HCT116 (cell line): ENCODE data around the gene SGMS1. TPM values are rescaled to one million over a fixed set of nuclear protein-coding genes. Genes with fewer than 3 reads are reported as not detected.
A peak's percentile ranks its signal among the peaks of the same experiment; 100 is the strongest.

Experiments
- ATAC-seq: fragments of 200-7000 bp; cut with Tn5 transposase; 2 replicates; pipeline ENCODE4 v1.9.1; 2020; ENCODE audit warnings: mild to moderate bottlenecking, moderate library complexity
- BruUV-seq: library from RNA; stranded (reverse); fragments of 400-500 nt; replicated peaks from 2 replicates; lab custom pipeline; 2021; lab: Mats Ljungman, UMichigan
- CTCF ChIA-PET: fragments of 300-600 bp; sonication (Branson Sonifier 250); formaldehyde crosslinking; loops from one replicate; lab custom pipeline; 2021; ENCODE audit warnings: antibody characterized with exemption; lab: Charles Lee
- POLR2A ChIA-PET: fragments of 300-600, 350-600 bp; sonication (Branson Sonifier 250); formaldehyde crosslinking; loops from one replicate; lab custom pipeline; 2021; ENCODE audit warnings: antibody characterized with exemption; lab: Charles Lee
- RAD21 ChIA-PET, 2 experiments: fragments of 300-600 bp; sonication (Branson Sonifier 250); formaldehyde crosslinking; loops; one replicate each; lab custom pipeline; 2023; ENCODE audit warnings: low total read pairs in 2 of 2; ENCODE audit not compliant: uncharacterized antibody in 2 of 2, unreplicated experiment in 2 of 2, low non-redundant PET in 1 of 2; lab: Charles Lee
- DNase-seq: peaks from one replicate; pipeline ENCODE4 v3.0.0-alpha.2; 2010; ENCODE audit warnings: low read depth, low spot score
- H2AFZ ChIP-seq: fragments of 200-600 bp; shearing (Covaris generic), sonication (generic); 2 replicates; pipeline ENCODE4 v1.6.1; 2017; ENCODE audit warnings: low read depth, mixed run types, mixed read lengths, antibody characterized with exemption, low read length; ENCODE audit not compliant: poor library complexity, severe bottlenecking
- H3K27ac ChIP-seq: 2 replicates; pipeline ENCODE4 v1.5.1; 2012; ENCODE audit warnings: low read depth, low read length
- H3K27me3 ChIP-seq: fragments of 200-600 bp; sonication (generic); 2 replicates; pipeline ENCODE4 v1.6.1; 2016; ENCODE audit warnings: mixed run types, low read length, mixed read lengths; ENCODE audit not compliant: insufficient read depth
- H3K36me3 ChIP-seq, 2 experiments: fragments of 200-500 bp in 1 of 2; fragments of 200-600 bp in 1 of 2; sonication (Bioruptor generic) in 1 of 2; sonication (generic) in 1 of 2; 2 replicates each; pipeline versions ENCODE4 v1.5.1 to v1.6.1; 2014 to 2016; ENCODE audit warnings: low read length in 2 of 2, inconsistent platforms in 1 of 2, mixed read lengths in 1 of 2, mixed run types in 1 of 2; ENCODE audit not compliant: insufficient read depth in 2 of 2, control insufficient read depth in 1 of 2
- H3K4me1 ChIP-seq, 2 experiments: fragments of 200-600 bp in 1 of 2; sonication (generic) in 1 of 2; 2 replicates each; pipeline versions ENCODE4 v1.5.1 to v1.6.1; 2012 to 2017; ENCODE audit warnings: low read length in 2 of 2, inconsistent platforms in 1 of 2, mild to moderate bottlenecking in 1 of 2, mixed read lengths in 1 of 2, mixed run types in 1 of 2, moderate library complexity in 1 of 2; ENCODE audit not compliant: insufficient read depth in 2 of 2, control insufficient read depth in 1 of 2
- H3K4me2 ChIP-seq: fragments of 200-600 bp; sonication (generic); 2 replicates; pipeline ENCODE4 v1.6.1; 2017; ENCODE audit warnings: mixed run types, low read length, mixed read lengths
- H3K4me3 ChIP-seq, 2 experiments: fragments of 200-600 bp in 1 of 2; sonication (generic) in 1 of 2; replicated peaks in 1 of 2; 2 replicates each; pipeline ENCODE4 v1.5.1; 2011 to 2016; ENCODE audit warnings: low read length in 2 of 2, control low read depth in 1 of 2, low read depth in 1 of 2, mild to moderate bottlenecking in 1 of 2, mixed read lengths in 1 of 2, mixed run types in 1 of 2
- H3K79me2 ChIP-seq: fragments of 200-600 bp; sonication (generic); 2 replicates; pipeline ENCODE4 v1.6.1; 2017; ENCODE audit warnings: mild to moderate bottlenecking, mixed run types, low read length, moderate library complexity, mixed read lengths; ENCODE audit not compliant: insufficient read depth
- H3K9ac ChIP-seq: fragments of 200-600 bp; sonication (generic); 2 replicates; pipeline ENCODE4 v1.6.1; 2016; ENCODE audit warnings: low read length, mixed read lengths
- H3K9me2 ChIP-seq: fragments of 200-600 bp; sonication (generic), shearing (Covaris generic); 2 replicates; pipeline ENCODE4 v1.6.1; 2017; ENCODE audit warnings: mixed run types, mild to moderate bottlenecking, moderate library complexity; ENCODE audit not compliant: insufficient read depth
- H3K9me3 ChIP-seq, 2 experiments: fragments of 200-500 bp in 1 of 2; fragments of 200-600 bp in 1 of 2; sonication (Bioruptor generic) in 1 of 2; sonication (generic) in 1 of 2; 2 replicates each; pipeline ENCODE4 v1.6.1; 2014 to 2017; ENCODE audit warnings: low read length in 2 of 2, mixed read lengths in 2 of 2, inconsistent platforms in 1 of 2, low read depth in 1 of 2, mild to moderate bottlenecking in 1 of 2, mixed run types in 1 of 2, moderate library complexity in 1 of 2; ENCODE audit not compliant: control insufficient read depth in 1 of 2, insufficient read depth in 1 of 2
- H4K20me1 ChIP-seq: fragments of 200-600 bp; sonication (generic), shearing (Covaris generic); 2 replicates; pipeline ENCODE4 v1.6.1; 2017; ENCODE audit warnings: mixed run types, mild to moderate bottlenecking, moderate library complexity; ENCODE audit not compliant: insufficient read depth
- CBX3 ChIP-seq: IDR thresholded peaks from 2 replicates; pipeline ENCODE4 v1.6.1; 2012; ENCODE audit warnings: low read depth
- CEBPB ChIP-seq: IDR thresholded peaks from 2 replicates; pipeline ENCODE4 v1.6.1; 2012; ENCODE audit warnings: low read depth
- CTCF ChIP-seq, 3 experiments: fragments of 200-600 bp in 1 of 3; sonication (generic) in 1 of 3; IDR thresholded peaks in 2 of 3; conservative IDR thresholded peaks in 1 of 3; 2 replicates each; pipeline ENCODE4 v1.5.1; 2012 to 2017; ENCODE audit warnings: low read depth in 2 of 3, low read length in 2 of 3, antibody characterized with exemption in 1 of 3, borderline replicate concordance in 1 of 3, control low read depth in 1 of 3, mild to moderate bottlenecking in 1 of 3, mixed read lengths in 1 of 3, mixed run types in 1 of 3, moderate library complexity in 1 of 3; ENCODE audit not compliant: insufficient read depth in 1 of 3
- EGR1 ChIP-seq: IDR thresholded peaks from 2 replicates; pipeline ENCODE4 v1.6.1; 2012; ENCODE audit warnings: low read depth
- ELF1 ChIP-seq: IDR thresholded peaks from 2 replicates; pipeline ENCODE4 v1.6.1; 2012; ENCODE audit warnings: low read depth, borderline replicate concordance
- EZH2 ChIP-seq: fragments of 200-600 bp; sonication (generic); IDR thresholded peaks from 2 replicates; pipeline ENCODE4 v1.6.1; 2017; ENCODE audit warnings: antibody characterized with exemption, mixed run types
- EZH2phosphoT487 ChIP-seq: fragments of 200-600 bp; IDR thresholded peaks from 2 replicates; pipeline ENCODE4 v1.6.1; 2018; ENCODE audit warnings: antibody characterized with exemption, borderline replicate concordance
- FOSL1 ChIP-seq: IDR thresholded peaks from 2 replicates; pipeline ENCODE4 v1.6.1; 2012; ENCODE audit warnings: low read depth
- JUND ChIP-seq: IDR thresholded peaks from 2 replicates; pipeline ENCODE4 v1.6.1; 2012
- MAX ChIP-seq: IDR thresholded peaks from 2 replicates; pipeline ENCODE4 v1.6.1; 2012
- POLR2A ChIP-seq: IDR thresholded peaks from 2 replicates; pipeline ENCODE4 v1.7.0; 2011; ENCODE audit warnings: borderline replicate concordance; ENCODE audit not compliant: insufficient read depth, insufficient read length; ENCODE audit errors: extremely low read depth
- POLR2AphosphoS5 ChIP-seq: IDR thresholded peaks from 2 replicates; pipeline ENCODE4 v1.6.1; 2011; ENCODE audit warnings: mild to moderate bottlenecking, low read depth, low read length, moderate library complexity
- RAD21 ChIP-seq: IDR thresholded peaks from 2 replicates; pipeline ENCODE4 v1.6.1; 2012; ENCODE audit warnings: low read depth, mild to moderate bottlenecking
- SIN3A ChIP-seq: IDR thresholded peaks from 2 replicates; pipeline ENCODE4 v1.6.1; 2012; ENCODE audit warnings: low read depth
- SP1 ChIP-seq: IDR thresholded peaks from 2 replicates; pipeline ENCODE4 v1.6.1; 2012; ENCODE audit warnings: low read depth
- SRF ChIP-seq: IDR thresholded peaks from 2 replicates; pipeline ENCODE4 v1.6.1; 2012; ENCODE audit warnings: low read depth
- TCF7L2 ChIP-seq: IDR thresholded peaks from 2 replicates; pipeline ENCODE4 v1.7.0; 2011; ENCODE audit warnings: borderline replicate concordance, inconsistent platforms; ENCODE audit not compliant: insufficient read depth, insufficient read length; ENCODE audit errors: extremely low read depth
- ZBTB33 ChIP-seq: IDR thresholded peaks from 2 replicates; pipeline ENCODE4 v1.6.1; 2011; ENCODE audit warnings: mild to moderate bottlenecking, low read length, moderate library complexity; ENCODE audit not compliant: insufficient replicate concordance; ENCODE audit errors: extremely low read depth
- ZFX ChIP-seq: fragments of 450-650 bp; IDR thresholded peaks from 2 replicates; pipeline ENCODE4 v1.6.1; 2017
- ZNF274 ChIP-seq: fragments of 200-500 bp; sonication (Bioruptor generic); IDR thresholded peaks from 2 replicates; pipeline ENCODE4 v1.6.1; 2014; ENCODE audit warnings: mild to moderate bottlenecking, low read depth, low read length, inconsistent platforms
- intact Hi-C: fragments of 100-400 bp; cut with micrococcal nuclease; formaldehyde crosslinking; loops from 2 replicates; pipeline ENCODE4 v1.10.0; 2022
- total RNA-seq: library from RNA; stranded (reverse); gene quantifications from one replicate; pipeline ENCODE4 v1.2.1, GENCODE V29; 2021; ENCODE audit not compliant: unreplicated experiment

SGMS1 gene
- total RNA-seq, 1 experiment from 2014 or later: 29.1 TPM

GRCh38 chr10:50417886-50418830, 205.6 kb downstream of the SGMS1 start:
- no TSS peak for BruUV-seq
- no peaks in the 10 kb centered on the region for H3K27me3 ChIP-seq
- no peaks in the 10 kb centered on the region for H3K9me2 ChIP-seq
- ChIA-PET POLR2A (interaction anchor here (1.2 kb wide), 1 partner anchor 10 kb away, joined by 7 read pairs; no protein-coding TSS in a partner anchor), RAD21 (interaction anchor here in 1 of 2 experiments (0.8 kb wide), 1 partner anchor 51 kb away, joined by 3 read pairs; no protein-coding TSS in a partner anchor), CTCF (interaction anchor here (1.8 kb wide), 1 partner anchor 50 kb away, joined by 7 read pairs; no protein-coding TSS in a partner anchor)
- H3K4me1 ChIP-seq: peaks cover 11 to 40% of the 10 kb centered on the region in 2 experiments
- H3K4me3 ChIP-seq: peak overlapping the region; percentile 60 to 81
- intact Hi-C loops: loop anchor here (5.0 kb wide), 1 partner anchor 204 kb away; the partner anchor contains the start of gene SGMS1
- peak overlapping the region; percentile 96 for H3K4me2 ChIP-seq
- peak overlapping the region; percentile 74 for H3K27ac ChIP-seq
- peak overlapping the region; percentile 37 for H2AFZ ChIP-seq
- peak overlapping the region; percentile 69 for H3K9ac ChIP-seq
- ATAC-seq (peak; percentile 93), DNase-seq (peak; percentile 86)
- no peaks in the 10 kb centered on the region for H3K36me3 ChIP-seq
- no peaks in the 10 kb centered on the region for H3K9me3 ChIP-seq
- peaks cover 43% of the 10 kb centered on the region for H3K79me2 ChIP-seq
- H4K20me1 ChIP-seq: no peaks in the 10 kb centered on the region
- TF ChIP-seq ZFX (no peak), CBX3 (no peak), RAD21 (peak; percentile 27), SRF (no peak), SP1 (peak; percentile 68), FOSL1 (peak; percentile 67), CTCF (IDR thresholded peaks at IDR 0.05 in 2 of 3, conservative IDR thresholded peaks at IDR 0.05 in 1 of 3; ENCODE audit: borderline replicate concordance in 1 of 3, insufficient read depth in 1 of 3, low read depth in 2 of 3, low read length in 2 of 3) (no peak), ZBTB33 (no peak), ZNF274 (no peak), EZH2 (no peak), MAX (peak; percentile 52; the same call in 1 of the 2 replicates), TCF7L2 (peak; percentile 52), EGR1 (no peak), EZH2phosphoT487 (no peak), POLR2A (no peak), CEBPB (no peak), ELF1 (no peak), SIN3A (peak; percentile 55; the same call in 1 of the 2 replicates), POLR2AphosphoS5 (peak; percentile 69), JUND (peak; percentile 56)
